ENCODE data around the gene SFXN4. TPM values are rescaled to one million over a fixed set of nuclear protein-coding genes. Genes with fewer than 3 reads are reported as not detected.
A peak's percentile ranks its signal among the peaks of the same experiment; 100 is the strongest.
"Not testable (repeated sequence)": the region's sequence is repeated elsewhere in the genome, so short reads cannot be mapped to it uniquely, and the experiment has no call there.

Gene SFXN4
- total RNA-seq, 1 donor from 2014 or later, result 21.6 TPM

DNA sequence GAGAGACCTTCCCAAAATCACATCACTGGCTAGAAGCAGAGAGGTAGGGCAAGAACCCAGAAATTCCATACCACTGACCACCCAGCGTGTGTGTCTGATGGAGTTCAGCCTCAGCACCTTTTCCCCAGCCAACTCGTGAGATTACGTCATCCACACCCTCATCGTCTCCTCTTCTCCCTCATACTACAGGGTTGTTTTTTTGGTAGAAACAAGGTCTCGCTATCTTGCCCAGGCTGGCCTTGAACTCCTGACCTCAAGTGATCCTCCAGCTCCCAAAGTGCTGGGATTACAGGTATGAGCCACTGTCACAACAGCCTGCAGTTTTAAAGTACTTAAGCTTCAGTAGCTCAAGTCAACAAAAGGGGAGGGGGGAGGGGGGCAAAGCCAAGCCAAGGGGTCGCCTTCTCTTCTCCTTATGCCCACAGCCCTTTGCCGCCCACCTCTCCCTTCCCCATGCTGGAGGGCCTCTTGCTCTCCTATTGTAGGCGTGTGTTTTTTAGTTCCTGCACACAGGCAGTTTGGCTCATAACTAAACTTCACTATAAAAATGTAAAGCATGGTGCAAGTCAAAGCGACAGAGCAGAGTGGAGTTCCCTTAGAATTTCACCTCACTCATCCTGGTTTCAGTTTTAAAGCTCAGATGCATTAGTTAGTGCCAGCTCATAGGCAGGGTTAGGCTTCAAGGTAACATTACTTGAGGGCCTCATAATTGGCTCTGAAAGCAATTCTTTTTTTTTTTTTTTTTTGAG lies 18.3 kb upstream of the SFXN4 start:
- TF ChIP-seq, protein P1, sequence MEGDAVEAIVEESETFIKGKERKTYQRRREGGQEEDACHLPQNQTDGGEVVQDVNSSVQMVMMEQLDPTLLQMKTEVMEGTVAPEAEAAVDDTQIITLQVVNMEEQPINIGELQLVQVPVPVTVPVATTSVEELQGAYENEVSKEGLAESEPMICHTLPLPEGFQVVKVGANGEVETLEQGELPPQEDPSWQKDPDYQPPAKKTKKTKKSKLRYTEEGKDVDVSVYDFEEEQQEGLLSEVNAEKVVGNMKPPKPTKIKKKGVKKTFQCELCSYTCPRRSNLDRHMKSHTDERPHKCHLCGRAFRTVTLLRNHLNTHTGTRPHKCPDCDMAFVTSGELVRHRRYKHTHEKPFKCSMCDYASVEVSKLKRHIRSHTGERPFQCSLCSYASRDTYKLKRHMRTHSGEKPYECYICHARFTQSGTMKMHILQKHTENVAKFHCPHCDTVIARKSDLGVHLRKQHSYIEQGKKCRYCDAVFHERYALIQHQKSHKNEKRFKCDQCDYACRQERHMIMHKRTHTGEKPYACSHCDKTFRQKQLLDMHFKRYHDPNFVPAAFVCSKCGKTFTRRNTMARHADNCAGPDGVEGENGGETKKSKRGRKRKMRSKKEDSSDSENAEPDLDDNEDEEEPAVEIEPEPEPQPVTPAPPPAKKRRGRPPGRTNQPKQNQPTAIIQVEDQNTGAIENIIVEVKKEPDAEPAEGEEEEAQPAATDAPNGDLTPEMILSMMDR (IDR thresholded peaks at IDR 0.05; ENCODE audit: insufficient read depth, low read length, severe bottlenecking), result no peak
- no peak overlapping the region for H3K4me3 ChIP-seq (ENCODE audit: low read depth, low read length)
- no peaks in the 10 kb centered on the region for H3K27me3 ChIP-seq (ENCODE audit: control insufficient read depth, insufficient read depth, low read length)
- H3K36me3 ChIP-seq (ENCODE audit: control insufficient read depth, insufficient read depth, low read length), result no peaks in the 10 kb centered on the region
- no peak for DNase-seq (ENCODE audit: low read depth)
- no peak for FAIRE-seq

DNA sequence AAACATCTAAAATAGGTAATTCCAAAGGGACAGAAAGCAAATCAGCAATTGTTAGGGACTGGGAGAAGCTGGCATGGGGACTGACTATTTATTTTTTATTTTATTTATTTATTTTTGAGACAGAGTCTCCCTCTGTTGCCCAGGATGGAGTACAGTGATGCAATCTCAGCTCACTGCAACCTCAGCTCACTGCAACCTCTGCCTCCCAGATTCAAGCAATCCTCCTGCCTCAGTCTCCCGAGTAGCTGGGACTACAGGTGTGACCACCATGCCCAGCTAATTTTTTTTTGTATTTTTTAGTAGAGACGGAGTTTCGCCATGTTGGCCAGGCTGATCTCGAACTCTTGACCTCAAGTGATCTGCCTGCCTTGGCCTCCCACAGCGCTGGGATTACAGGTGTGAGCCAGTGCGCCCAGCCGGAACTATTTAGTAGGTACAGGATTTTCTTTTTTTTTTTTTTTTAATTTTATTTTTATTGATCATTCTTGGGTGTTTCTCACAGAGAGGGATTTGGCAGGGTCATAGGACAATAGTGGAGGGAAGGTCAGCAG lies 15.4 kb upstream of the SFXN4 start:
- H3K36me3 ChIP-seq (ENCODE audit: control insufficient read depth, insufficient read depth, low read length); H3K27me3 ChIP-seq (ENCODE audit: control insufficient read depth, insufficient read depth, low read length); FAIRE-seq; DNase-seq (ENCODE audit: low read depth); H3K4me3 ChIP-seq (ENCODE audit: low read depth, low read length): not testable (repeated sequence)

DNA sequence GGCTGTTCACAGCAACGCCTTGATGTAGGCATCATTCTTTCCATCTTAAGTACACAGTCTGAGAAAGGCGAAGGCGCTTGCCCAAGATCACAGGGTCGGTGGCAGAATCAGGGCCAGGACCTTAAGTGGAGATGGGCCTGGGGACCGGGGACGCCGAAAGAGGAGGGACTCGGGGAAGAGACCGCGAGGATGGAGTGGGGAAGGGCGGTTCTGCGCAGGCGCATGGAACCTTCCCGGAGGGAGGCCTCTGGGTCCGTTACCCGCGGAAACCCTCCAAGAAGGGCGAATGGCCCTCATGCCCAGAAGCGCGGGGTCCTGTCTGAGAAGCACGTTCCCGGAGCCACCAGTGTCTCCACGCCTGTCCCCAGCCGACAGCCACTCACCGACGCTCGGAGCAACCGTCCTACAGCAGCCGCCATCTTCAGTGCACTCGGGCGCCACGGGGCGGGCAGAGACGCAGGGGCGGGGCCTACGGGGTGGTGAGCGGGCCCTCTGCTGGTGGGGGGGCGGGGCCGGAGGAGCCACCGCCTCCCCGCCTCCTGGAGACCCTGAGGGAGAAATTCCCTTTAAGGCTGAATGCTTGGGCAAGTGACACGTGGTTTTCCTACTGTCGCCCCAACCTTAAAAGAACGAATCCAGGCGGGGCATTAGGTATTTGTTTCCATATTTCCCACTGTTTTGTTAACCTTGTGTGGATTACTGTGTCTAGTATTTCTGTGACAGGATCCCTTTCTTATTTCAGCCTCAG lies 13.0 kb upstream of the SFXN4 start, which contains the start of gene PRDX3:
PRDX3 (minus strand) TSS at position 441 of the 748 bp plus-strand sequence; CDS start at position 419, 22 bp downstream.
- FAIRE-seq (no peak), DNase-seq (ENCODE audit: low read depth) (peak; percentile 76)
- Histone ChIP-seq H3K4me3 (ENCODE audit: low read depth, low read length) (peak within 1 kb of the TSS; percentile 78), H3K36me3 (ENCODE audit: control insufficient read depth, insufficient read depth, low read length) (no peaks in the 10 kb centered on the region), H3K27me3 (ENCODE audit: control insufficient read depth, insufficient read depth, low read length) (no peaks in the 10 kb centered on the region)
- TF ChIP-seq, protein P1 (IDR thresholded peaks at IDR 0.05; ENCODE audit: insufficient read depth, low read length, severe bottlenecking), result peak; percentile 19

DNA sequence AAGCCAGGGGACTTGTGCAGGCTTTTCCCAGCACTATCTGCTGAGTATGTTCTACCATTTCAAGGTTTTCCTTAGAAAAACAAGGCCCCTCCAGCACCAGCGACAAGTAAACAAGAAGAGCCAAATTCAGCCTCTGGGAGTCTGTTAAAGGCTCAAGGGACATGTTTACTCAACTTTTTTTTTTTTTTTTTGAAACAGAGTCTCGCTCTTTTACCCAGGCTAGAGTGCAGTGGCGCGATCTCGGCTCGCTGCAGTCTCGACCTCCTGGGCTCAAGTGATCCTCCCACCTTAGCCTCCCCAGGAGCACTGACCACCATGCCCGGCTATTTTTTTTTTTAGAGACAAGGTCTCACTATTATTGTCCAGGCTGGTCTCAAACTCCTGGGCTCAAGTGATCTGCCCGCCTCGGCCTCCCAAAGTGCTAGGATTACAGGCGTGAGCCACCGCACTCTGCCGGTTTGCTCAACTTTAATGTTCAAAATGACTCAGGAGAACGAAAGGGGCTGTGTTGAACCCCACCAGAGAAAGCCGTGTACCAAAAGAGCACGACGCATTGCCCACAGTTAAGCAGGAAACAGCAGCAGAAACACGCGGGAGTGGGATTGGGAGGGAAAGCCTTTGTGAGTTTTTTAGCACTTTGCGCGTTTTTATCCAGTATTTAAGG lies 12.3 kb upstream of the SFXN4 start:
- TF ChIP-seq, protein P1 (IDR thresholded peaks at IDR 0.05; ENCODE audit: insufficient read depth, low read length, severe bottlenecking), result no peak
- Histone ChIP-seq H3K4me3 (ENCODE audit: low read depth, low read length) (peak overlapping the region; percentile 78), H3K27me3 (ENCODE audit: control insufficient read depth, insufficient read depth, low read length) (no peaks in the 10 kb centered on the region), H3K36me3 (ENCODE audit: control insufficient read depth, insufficient read depth, low read length) (no peaks in the 10 kb centered on the region)
- DNase-seq (ENCODE audit: low read depth) (peak; percentile 30), FAIRE-seq (no peak)

GRCh38 chr10:119176166-119176565 lies 10.7 kb upstream of the SFXN4 start:
- FAIRE-seq (no peak), DNase-seq (ENCODE audit: low read depth) (no peak)
- Histone ChIP-seq H3K36me3 (ENCODE audit: control insufficient read depth, insufficient read depth, low read length) (peaks cover 5% of the 10 kb centered on the region), H3K27me3 (ENCODE audit: control insufficient read depth, insufficient read depth, low read length) (no peaks in the 10 kb centered on the region), H3K4me3 (ENCODE audit: low read depth, low read length) (no peak overlapping the region)
- TF ChIP-seq, protein P1 (IDR thresholded peaks at IDR 0.05; ENCODE audit: insufficient read depth, low read length, severe bottlenecking), result no peak

GRCh38 chr10:119174109-119174508 lies 8.6 kb upstream of the SFXN4 start:
- Histone ChIP-seq H3K27me3 (ENCODE audit: control insufficient read depth, insufficient read depth, low read length) (no peaks in the 10 kb centered on the region), H3K36me3 (ENCODE audit: control insufficient read depth, insufficient read depth, low read length) (peaks cover 10% of the 10 kb centered on the region), H3K4me3 (ENCODE audit: low read depth, low read length) (no peak overlapping the region)
- TF ChIP-seq, protein P1 (IDR thresholded peaks at IDR 0.05; ENCODE audit: insufficient read depth, low read length, severe bottlenecking), result no peak
- FAIRE-seq, result no peak
- no peak for DNase-seq (ENCODE audit: low read depth)
